CD1c-positive myeloid dendritic cell (primary cell): ENCODE results near the gene CRKL.
"Not testable (repeated sequence)": the region's sequence is repeated elsewhere in the genome, so short reads cannot be mapped to it uniquely, and the experiment has no call there.

Source experiments
- DNase-seq: peaks from one replicate; pipeline ENCODE4 v3.0.0-alpha.2; 2016; ENCODE audit errors: extremely low spot score

Gene CRKL

DNA sequence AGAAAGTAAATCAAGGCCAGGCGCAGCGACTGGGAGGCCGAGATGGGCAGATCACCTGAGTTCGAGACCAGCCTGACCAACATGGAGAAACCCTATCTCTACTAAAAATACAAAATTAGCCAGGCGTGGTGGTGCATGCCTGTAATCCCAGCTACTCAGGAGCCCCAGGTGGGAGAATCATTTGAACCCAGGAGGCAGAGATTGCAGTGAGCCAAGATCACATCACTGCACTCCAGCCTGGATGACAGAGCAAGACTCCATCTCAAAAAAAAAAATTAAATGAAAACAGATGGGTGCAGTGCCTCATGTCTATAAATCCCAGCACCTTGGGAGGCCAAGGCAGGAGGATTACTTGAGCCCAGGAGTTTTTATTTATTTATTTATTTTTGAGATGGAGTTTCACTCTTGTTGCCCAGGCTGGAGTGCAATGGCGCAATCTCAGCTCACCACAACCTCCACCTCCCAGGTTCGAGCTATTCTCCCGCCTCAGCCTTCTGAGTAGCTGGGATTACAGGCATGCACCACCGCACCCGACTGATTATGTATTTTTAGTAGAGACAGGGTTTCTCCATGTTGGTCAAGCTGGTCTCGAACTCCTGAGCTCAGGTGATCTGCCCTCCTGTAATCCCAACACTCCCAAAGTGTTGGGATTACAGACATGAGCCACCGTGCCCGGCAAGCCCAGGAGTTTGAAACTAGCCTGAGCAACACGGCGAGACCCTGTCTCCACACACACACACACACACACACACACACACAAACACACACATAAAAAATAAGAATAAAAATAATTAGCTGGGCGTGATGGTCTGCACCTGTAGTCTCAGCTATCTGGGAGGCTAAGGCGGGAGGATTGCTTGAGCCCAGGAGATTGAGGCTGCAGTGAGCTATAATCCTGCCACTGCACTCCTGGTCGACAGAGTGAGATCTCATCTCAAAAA, 15.8 kb upstream of the CRKL start:
- not testable (repeated sequence) for DNase-seq

DNA sequence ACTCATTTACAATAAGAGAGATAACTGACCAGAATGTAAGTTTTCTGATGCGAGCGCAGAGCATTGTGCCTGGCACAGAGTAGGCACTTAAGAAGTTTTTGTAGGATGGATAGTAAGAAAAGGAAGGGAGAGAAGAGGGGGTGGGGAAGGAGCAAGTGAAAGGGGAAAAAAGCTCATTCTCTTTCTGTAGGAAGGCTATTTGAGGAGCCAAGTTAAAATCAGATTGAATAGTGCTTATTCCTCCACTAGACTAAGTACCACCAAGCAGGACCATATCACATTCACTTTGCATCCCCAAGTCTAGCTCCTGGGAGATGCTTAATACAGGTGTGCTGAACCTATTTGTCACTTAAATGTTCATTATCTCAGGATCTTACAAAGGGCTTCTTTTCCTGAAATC, 14.1 kb upstream of the CRKL start:
- no peak for DNase-seq

DNA sequence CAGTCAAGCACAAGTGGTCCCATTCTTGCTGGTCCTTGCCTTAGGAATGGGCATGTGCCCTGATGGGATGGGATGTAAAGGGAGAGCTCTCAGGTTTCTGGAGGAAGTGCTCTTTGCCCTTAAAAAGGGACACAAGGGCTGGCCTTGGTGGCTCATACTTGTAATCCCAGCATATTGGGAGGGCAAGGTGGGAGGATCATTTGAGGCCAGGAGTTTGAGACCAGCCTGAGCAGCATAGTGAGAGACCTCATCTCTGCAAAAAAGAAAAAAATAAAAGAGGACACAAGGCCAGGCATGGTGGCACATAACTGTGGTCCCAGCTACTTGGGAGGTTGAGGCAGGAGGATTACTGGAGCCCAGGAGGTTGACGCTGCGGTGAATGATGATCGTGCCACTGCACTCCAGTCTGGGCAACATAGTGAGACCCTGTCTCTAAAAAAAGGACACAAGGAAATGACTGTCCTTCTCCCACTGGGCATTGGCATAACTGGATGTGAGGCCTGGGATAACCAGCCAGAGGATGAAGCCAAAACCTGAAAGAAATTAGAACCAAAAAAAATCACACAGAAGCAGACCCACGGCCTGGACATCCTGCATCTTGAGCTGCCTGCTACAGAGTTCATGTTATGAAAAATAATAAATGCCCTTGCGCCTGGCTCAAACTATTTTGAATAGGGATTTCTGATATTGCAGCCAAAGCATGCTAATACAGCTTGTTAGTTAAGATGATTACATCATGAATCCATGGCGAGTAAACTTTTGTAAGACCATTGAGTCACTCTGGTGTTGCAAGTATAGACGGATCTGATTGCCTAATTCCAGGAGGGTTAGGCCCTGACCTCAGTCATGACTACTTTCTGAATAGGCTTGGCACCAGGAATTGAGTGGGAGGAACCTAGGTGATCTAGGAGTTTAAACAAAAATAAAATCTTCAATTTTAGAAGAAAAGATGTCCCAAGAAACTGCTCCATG, 12.9 kb upstream of the CRKL start:
- DNase-seq = peak; percentile 89

DNA sequence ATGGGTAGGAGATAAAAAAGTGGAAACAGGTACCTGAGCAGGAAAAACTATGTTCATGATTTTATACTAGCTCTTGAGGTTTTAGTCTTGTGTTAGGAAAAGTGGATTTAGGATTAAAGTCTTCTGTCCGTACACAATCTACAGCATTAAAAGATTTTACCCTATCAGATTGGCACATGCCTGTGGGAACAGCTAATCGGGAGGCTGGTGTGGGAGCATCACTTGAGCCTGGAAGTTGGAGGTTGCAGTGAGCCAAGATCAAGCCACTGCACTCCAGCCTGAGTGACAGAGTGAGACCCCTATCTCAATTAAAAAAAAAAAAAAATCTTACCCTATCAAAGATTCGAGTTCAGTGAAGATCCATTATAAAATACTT, 12.2 kb upstream of the CRKL start:
- no peak for DNase-seq

DNA sequence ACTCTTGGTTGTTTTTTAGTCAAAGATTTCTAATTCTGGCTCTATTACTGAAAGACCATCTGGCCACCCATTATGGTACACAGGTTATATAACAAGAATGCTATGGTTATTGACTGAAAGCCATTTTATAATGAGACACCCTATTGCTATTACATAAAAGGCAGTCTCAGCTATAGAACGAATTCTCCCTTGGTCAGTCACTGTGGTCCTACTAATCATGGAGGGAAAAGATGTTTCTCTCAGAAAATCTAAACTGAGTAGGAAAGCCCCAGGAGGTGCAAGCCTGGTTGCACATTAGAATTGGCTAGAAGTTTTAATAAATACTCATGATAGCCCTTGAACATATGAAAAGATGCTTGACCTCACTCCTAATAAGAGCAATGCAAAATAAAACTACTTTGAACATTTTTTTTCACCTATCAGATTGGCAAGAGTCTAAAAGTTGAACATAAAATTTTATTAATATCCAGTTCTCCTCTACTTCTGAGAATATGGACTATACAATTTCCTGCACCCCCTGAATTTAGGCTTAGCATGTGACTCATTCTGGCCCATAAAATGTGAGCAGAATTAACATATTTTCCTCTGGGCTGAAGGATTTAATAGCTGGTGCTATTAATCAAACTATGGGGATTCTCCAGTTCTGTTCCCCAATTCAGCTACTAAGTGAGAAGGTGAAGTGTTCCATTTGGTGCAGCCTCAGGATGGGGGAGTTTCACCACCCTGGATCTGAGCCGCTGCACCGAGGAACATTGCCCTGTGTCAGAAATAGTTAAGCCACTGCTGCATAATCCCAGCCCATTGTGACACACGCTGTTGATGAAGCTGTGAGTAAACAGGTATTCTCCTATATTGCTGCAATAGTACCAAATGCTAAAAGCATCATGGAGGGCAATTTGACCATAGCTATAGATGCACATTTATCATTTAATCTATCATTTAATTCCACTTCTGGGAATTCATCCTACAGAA, 11.5 kb upstream of the CRKL start:
- DNase-seq = no peak

DNA sequence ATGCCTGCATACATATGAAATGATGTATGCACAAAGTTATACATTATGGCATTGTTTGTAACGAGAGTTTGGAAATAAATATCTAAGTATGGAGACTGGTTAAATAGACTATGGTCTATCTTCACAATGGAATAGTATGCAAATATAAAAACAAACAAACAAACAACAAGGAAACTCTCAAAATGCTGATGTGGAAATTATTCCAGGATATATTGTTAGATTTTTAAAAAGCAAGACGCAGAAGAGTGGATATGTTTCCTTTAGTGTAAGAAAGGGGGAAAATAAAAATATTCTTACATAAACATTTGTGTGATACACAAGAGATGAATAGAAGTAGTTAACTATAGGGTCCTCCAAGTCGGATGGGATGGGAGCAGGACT, 10.8 kb upstream of the CRKL start:
- DNase-seq = no peak

DNA sequence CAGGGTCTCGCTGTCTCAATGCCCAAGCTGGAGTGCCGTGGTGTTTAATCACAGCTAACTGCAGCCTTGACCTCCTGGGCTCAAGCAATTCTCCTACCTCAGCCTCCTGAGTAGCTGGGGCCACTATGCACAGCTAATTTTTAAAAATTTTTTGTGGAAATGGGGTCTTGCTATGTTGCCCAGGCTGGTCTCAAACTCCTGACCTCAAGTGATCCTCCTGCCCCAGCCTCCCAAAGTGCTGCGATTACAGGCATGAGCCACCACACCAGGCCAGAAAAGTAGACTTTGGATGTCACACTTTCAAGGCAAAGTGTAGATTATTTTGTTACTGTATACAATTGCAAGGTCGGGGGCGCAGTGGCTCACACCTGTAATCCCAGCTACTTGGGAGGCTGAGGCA, 8.5 kb upstream of the CRKL start:
- DNase-seq = not testable (repeated sequence)

DNA sequence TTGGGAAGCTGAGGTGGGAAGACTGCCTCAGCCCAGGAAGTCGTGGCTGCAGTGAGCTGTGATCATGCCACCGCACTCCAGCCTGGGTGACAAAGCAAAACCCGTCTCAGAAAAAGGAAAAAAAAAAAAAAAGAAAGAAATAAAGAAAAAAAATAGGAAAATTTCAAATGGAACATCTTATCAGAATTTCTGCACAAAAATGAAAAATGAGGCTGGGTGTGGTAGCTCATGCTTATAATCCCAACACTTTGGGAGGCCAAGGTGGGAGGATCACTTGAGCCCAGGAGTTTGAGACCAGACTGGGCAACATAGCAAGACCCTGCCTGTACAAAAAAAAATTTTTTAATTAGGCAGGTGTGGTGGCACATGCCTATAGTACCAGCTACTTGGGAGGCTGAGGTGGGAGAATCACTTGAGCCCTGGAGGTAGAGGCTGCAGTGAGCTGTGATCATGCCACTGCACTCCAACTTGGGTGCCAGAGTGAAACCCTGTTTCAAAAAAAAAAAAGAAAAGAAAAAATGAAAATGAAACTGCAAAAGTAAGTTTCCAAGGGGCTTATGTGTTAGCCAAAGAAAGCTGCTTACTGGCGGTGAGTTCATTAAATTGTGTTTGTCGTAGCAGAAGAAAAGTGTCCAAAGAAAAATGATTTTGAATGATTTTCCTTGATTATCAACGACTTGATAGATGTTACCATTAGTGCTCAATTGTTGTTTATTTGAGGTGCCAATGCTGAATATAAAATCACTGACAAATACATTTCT, 7.5 kb upstream of the CRKL start:
- DNase-seq = no peak

DNA sequence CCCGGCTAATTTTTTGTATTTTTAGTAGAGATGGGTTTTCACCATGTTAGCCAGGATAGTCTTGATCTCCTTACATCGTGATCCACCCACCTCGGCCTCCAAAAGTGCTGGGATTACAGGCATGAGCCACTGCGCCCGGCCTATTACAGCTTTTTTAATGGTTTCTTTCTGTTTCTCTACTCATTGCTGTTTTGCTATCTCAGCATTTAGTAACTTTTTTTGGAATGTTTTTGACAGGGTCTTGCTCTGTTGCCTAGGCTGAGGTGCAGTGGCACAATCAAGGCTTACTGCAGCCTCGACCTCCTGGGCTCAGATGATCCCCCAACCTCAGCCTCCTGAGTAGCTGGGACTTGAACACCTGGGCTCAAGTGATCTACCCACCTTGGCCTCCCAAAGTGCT, 4.7 kb upstream of the CRKL start:
- DNase-seq = no peak

DNA sequence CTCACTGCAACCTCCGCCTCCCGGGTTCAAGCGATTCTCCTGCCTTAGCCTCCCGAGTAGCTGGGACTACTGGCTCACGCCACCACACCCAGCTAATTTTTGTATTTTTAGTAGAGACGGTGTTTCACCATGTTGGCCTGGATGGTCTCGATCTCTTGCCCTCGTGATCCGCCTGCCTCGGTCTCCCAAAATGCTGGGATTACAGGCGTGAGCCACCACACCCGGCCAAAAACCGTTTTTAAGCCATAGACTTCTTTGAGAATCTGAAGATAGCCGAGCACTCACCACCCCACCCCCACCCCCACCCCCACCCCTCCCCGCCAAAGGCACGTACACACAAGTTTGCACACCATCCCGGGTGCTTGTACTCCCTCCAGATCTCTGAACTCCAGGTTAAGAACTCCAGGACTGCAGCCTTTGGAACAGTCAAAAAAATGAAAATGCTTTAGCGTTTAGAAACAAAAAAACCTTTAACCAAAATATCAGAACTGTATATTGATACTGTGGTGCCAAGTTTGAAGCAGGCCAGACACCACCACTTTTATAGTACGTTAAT, 1.5 kb downstream of the CRKL start:
- no peak for DNase-seq

DNA sequence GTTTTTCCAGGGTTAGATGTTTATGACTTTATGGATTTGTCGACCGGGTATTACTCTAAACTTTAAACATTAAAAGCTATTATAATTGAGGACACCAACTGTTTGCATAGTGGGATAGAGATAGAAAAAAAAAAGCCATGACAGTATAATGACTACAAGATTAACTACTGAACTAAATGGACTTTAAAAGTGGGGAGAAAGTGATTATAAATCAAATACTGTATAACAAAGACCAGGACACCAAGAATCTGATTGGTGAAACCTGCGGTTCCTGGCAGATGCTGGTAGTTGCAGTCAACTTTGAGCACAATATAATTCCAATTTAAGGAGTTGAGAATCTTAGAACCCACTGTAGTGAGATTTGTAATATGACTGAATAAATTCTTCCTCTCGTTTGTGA, 2.5 kb downstream of the CRKL start:
- DNase-seq = no peak

DNA sequence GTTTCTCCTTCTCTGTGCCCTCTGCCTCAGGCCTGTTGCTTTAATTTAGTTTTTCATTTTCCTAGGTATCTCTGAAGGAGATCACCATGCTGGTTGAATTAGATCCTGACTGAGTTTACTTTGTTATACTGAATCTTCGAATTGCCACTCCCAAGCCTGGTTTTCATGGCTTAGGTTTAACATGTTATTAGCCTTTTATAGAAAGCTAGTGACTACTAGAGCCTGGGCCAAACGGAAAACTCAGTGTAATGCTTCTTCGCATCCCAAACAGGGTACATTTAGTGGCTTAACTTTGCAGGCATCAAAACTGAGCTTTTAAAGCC, 3.6 kb downstream of the CRKL start:
- no peak for DNase-seq

DNA sequence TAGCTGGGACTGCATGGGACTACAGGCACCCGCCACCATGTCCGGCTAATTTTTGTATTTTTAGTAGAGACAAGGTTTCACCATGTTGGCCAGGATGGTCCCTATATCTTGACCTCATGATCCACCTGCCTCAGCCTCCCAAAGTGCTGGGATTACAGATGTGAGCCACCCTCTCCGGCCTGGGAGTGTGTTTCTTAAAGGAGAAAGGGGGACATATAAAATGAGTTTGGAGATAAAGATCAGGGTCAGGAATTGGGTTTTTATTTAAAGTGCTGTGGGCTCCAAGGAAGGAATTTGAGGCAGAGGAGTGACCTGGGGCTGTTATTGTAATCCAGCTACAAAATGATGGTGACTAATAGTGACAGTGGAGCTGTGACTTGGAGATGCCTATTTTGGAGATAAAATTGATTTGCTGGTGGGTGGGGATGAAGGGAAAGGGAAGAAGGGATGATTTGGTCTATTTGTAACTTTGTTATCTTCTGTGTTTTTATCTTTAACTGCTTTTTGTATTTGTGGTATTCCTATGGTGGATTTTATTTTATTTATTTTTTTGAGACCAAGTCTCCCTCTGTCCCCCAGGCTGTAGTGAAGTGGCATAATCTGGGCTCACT, 5.0 kb downstream of the CRKL start:
- DNase-seq = no peak

DNA sequence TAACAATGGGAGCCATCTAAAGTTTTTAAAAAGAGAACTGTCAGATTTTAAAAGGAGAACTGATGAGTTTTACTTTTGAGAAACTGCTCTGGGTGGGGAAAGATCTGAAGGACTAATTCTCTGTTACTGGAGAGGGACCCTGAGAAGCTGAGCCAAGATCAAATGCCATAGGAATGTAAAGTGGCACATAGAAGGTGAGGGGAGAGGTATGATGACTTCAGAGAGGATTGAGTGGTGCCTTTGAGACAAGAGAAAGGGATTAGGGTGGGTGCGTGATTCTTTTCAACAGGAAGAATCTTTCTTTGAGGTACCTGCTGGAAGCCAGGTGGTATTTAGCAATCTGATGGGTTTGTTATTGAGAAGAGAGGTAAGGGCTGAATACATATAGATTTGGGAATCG, 9.0 kb downstream of the CRKL start:
- DNase-seq = peak; percentile 29

DNA sequence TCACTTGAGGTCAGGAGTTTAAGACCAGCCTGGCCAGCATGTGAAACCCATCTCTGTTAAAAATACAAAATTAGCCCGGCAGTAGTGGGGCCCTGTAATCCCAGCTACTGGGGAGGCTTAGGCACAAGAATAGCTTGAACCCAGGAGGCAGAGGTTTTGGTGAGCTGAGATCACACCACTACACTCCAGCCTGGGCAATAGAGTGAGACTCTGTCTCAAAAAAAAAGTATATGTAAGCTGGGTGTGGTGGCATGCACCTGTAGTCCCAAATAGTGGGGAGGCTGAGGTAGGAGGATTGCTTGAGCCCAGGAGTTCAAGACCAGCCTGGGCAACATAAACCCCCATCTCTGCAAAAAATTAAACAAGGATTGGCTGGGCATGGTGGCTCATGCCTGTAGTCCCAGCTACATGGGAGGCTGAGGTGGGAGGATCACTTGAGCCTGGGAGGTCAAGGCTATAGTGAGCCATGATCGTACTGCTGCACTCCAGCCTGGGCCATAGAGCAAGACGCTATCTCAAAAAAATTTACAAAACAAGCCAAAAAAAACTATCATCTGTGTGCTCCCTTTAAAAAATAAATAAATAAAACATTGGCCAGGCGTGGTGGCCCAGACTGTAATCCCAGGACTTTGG, 10.8 kb downstream of the CRKL start:
- no peak for DNase-seq

DNA sequence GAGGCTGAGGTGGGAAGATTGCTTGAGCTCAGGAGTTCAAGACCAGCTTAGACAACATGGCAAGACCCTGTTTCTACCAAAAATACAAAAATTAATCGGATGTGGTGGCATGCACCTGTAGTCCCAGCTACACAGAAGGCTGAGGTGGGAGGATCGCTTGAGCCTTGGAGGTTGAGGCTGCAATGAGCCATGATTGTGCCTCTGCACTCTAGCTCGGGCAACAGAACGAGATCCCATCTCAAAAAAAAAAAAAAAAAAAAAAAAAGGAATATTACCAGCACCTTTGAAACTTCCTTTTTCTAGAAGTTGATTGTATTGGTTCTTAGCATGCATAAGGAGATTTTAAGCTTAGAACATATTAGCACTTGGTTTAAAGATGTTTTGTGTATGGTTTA, 11.4 kb downstream of the CRKL start:
- DNase-seq = no peak

DNA sequence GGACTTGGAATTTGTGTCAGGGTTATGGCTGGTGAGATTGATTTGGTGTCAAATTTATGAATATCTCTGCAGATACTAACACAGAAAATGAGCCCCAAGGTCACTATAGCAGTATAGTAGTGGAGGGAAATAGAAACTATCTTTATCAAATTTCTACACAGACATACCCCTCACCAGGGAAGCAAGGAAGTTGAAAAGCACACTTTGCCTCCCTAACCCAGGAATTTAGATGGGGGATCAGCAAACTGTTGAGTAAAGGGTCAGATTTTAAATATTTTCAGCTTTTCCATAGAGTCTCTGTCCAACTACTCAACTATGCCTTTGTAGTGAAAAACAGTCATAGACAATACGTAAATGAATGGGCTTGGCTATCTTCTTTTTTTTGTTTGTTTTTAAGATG, 12.8 kb downstream of the CRKL start:
- no peak for DNase-seq

DNA sequence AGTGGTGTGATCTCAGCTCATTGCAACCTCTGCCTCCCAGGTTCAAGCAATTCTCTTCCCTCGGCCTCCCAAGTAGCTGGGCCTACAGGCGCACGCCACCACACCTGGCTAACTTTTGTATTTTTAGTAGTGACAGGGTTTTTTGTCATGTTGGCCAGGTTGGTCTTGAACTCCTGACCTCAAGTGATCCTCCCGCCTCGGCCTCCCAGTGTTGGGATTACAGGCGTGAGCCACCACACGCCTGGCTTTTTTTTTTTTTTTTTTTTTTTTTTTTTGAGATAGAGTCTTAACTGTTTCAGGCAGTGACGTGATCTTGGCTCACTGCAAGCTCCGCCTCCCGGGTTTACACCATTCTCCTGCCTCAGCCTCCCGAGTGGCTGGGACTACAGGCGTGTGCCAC, 13.2 kb downstream of the CRKL start:
- DNase-seq = not testable (repeated sequence)

DNA sequence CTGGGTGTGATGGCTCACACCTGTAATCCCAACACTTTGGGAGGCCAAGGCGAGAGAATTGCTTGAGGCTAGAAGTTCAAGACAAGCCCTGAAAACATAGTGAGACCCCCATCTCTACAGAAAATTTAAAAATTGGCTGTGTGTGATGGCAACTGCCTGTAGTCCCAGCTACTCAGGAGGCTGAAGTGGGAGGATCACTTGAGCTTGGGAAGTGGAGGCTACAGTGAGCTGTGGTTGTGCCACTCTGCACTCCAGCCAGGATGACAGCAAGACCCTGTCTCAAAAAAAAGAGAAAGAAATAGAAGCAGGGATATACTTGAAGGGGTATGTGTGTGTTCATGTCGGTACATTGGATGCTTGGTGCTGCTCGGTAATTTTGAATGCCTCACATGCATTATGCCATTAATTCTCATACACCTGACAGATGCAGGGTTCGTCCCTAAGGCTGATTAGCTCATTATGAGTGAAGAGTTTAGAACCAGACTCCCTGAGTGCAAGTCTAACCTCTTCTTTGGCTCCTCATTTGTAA, 14.0 kb downstream of the CRKL start:
- DNase-seq = no peak

DNA sequence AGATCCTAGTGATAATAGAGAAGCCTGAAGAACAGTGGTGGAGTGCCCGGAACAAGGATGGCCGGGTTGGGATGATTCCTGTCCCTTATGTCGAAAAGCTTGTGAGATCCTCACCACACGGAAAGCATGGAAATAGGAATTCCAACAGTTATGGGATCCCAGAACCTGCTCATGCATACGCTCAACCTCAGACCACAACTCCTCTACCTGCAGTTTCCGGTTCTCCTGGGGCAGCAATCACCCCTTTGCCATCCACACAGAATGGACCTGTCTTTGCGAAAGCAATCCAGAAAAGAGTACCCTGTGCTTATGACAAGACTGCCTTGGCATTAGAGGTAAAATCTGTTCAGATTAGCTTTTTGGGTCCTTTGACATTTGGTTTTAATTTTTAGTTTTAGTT, 16.7 kb downstream of the CRKL start:
- DNase-seq = no peak
